Sigmoid colon (tissue), 7 donors: Measurements from ENCODE around the gene NPL. TPM values are rescaled to one million over a fixed set of nuclear protein-coding genes. Genes with fewer than 3 reads are reported as not detected.

Source experiments
- DNase-seq: peaks from one replicate; pipeline ENCODE4 v3.0.0-alpha.2; 2019
- H3K27ac ChIP-seq, 4 donors: fragments of 200-600 bp; sonication (generic); one replicate each; pipeline ENCODE4 v1.5.1; 2016 to 2019; ENCODE audit warnings: mild to moderate bottlenecking in 1 of 4
- H3K27me3 ChIP-seq, 3 donors: fragments of 200-600 bp; sonication (generic); one replicate each; pipeline ENCODE4 v1.5.1; 2019; ENCODE audit warnings: mild to moderate bottlenecking in 1 of 3
- H3K36me3 ChIP-seq, 4 donors: fragments of 200-600 bp; sonication (generic); one replicate each; pipeline ENCODE4 v1.5.1; 2016 to 2019
- H3K4me1 ChIP-seq, 4 donors: fragments of 200-600 bp; sonication (generic); one replicate each; pipeline ENCODE4 v1.5.1; 2017 to 2019
- H3K4me3 ChIP-seq, 4 donors: fragments of 200-600 bp; sonication (generic); one replicate each; pipeline ENCODE4 v1.5.1; 2017 to 2019; ENCODE audit warnings: mild to moderate bottlenecking in 2 of 4, moderate library complexity in 1 of 4
- H3K9me3 ChIP-seq, 4 donors: fragments of 200-600 bp in 3 of 4; sonication (generic) in 3 of 4; one replicate each; pipeline versions ENCODE4 v1.5.1 to v1.6.1; 2013 to 2019
- CTCF ChIP-seq, 4 experiments: fragments of 450-650 bp in 3 of 4; fragments of 200-600 bp in 1 of 4; IDR thresholded peaks; one replicate each; pipeline ENCODE4 v1.5.1; 2016 to 2019; ENCODE audit warnings: antibody characterized with exemption in 4 of 4, mild to moderate bottlenecking in 3 of 4, moderate library complexity in 2 of 4
- EP300 ChIP-seq, 4 donors: sonication (generic); formaldehyde crosslinking; IDR thresholded peaks; one replicate each; pipeline ENCODE4 v1.6.1; 2017; ENCODE audit warnings: antibody characterized with exemption in 4 of 4
- POLR2A ChIP-seq, 2 donors: fragments of 450-650 bp; IDR thresholded peaks; one replicate each; pipeline ENCODE4 v1.6.1; 2016; ENCODE audit warnings: antibody characterized with exemption in 2 of 2, mild to moderate bottlenecking in 2 of 2, moderate library complexity in 2 of 2
- POLR2AphosphoS5 ChIP-seq, 4 donors: sonication (generic); formaldehyde crosslinking; IDR thresholded peaks; one replicate each; pipeline ENCODE4 v1.6.1; 2017; ENCODE audit warnings: antibody characterized with exemption in 4 of 4
- WGBS, 2 donors: extraction: QIAGEN DNeasy Blood & Tissue Kit; methylation state at CpG; one replicate each; pipeline ENCODE4 v1.1.7; 2013; 5-methylcytosine and 5-hydroxymethylcytosine counted together
- intact Hi-C: fragments of 100-400 bp; cut with DNase I; formaldehyde crosslinking; loops from one replicate; pipeline ENCODE4 v1.15.1; 2023
- polyA plus RNA-seq, 3 donors: library from polyadenylated mRNA; stranded (reverse); fragments of 200-250 nt; gene quantifications; one replicate each; pipeline ENCODE4 v1.2.3, GENCODE V29; 2013
- total RNA-seq, 4 donors: library from RNA; depleted of rRNA; stranded (reverse); fragments of >200 nt; gene quantifications; one replicate each; pipeline ENCODE4 v1.1.0, GENCODE V29; 2016
- donor health status: healthy with polysubstance abuse.
- donor health status: Bipolar disorder and iron deficiency.
- donor health status: healthy.

NPL gene, protein sequence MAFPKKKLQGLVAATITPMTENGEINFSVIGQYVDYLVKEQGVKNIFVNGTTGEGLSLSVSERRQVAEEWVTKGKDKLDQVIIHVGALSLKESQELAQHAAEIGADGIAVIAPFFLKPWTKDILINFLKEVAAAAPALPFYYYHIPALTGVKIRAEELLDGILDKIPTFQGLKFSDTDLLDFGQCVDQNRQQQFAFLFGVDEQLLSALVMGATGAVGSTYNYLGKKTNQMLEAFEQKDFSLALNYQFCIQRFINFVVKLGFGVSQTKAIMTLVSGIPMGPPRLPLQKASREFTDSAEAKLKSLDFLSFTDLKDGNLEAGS
- 10 to 100 TPM in 2 of 4 donors, 1 to 10 TPM in 2; 7.2 to 13.0 (median 11.1) TPM for total RNA-seq
- 10 to 100 TPM in 2 of 3 donors, 1 to 10 TPM in 1; 9.2 to 19.9 (median 12.6) TPM for polyA plus RNA-seq

DNA sequence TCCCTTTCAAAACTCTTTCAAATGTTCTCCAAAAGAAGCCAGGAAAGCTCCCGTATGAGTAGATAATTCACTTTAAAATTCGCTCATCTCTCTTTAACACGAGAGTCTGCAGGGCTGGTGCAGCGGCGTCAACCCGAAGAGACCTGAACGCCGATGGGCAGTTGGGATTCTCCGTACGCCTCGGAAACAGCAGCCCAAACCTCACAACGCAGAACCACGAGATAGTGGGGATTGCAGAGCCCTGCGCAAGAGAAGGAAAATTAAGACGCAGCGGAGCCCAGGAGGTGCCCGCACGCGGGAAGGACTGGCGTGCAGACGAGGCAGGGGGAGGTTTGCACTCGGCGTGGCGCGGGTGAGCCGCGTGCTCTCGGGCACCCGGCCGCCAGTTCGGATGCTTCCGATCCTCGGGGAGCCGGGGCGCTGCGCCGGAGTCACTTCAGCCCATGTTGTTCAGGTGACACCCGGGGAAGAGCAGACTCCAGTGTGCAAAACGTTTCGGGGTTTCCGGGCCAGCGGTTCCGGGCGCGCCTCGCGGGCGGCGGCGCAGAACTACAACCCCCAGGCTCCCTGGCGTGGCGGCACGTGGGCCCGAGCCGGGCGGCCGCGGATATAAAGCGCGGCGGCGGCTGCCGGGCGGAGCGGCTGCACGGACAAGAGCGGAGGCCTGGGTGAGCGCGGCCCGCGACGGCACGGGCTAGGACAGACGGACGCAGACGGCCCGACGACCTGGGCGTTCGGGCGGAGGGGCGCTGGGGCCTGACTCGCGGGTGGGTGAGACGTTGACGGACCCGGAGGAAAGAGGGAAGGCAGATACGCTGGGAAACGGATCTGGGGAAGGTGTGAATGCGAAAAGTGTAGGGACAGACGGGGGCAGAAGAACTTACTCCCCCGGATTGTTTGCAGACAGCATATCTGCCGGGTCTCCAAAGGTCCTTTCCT is at the start of gene NPL:
TSS of gene NPL (plus strand) at position 636 of the 939 bp plus-strand sequence. CDS start 4,599 bp downstream, outside the sequence.
- 0 to 1% methylated on average over 93 of the region's 93 CpGs for WGBS, 2 donors
- Histone ChIP-seq H3K36me3 (no peaks in the 10 kb centered on the region), H3K27me3 (no peaks in the 10 kb centered on the region), H3K4me1 (peaks cover 0 to 14% (median 7%) of the 10 kb centered on the region in 4 donors), H3K27ac (peak within 1 kb of the TSS; percentile 74 to 85 (median 82)), H3K4me3 (peak within 1 kb of the TSS; percentile 56 to 70 (median 64)), H3K9me3 (no peaks in the 10 kb centered on the region)
- DNase-seq, result peak; percentile 90
- intact Hi-C loops, result loop anchor here (5.0 to 10.0 kb wide), 2 partner anchors 342 to 395 kb away; partner anchors contain the start of gene GLUL
- TF ChIP-seq POLR2AphosphoS5 (IDR thresholded peaks at IDR 0.05) (peak; percentile 74 to 93 (median 88)), POLR2A (IDR thresholded peaks at IDR 0.05) (peak; percentile 16 to 25), CTCF (IDR thresholded peaks at IDR 0.05) (no peak)

DNA sequence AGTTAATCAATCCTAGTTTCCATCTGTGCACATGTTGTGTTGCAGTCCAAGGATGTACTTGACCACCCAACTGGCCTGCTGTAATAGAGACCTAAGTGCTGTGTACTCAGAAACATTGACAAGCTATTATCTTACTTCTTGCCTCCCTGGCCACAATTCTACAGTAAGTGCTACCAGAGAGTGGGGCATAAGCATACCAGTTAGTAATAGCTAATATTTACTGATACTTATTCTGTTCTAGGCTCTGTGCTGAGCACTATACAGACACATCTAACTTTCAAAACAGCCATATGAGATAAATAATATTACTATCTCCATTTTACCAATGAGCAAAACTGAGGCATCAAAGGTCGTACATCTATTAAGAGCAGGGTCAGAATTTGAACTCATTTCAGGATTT is 49.5 kb upstream of the NPL start:
- WGBS, 2 donors, result 95 to 96% methylated on average over 1 of the region's 1 CpG
- no peaks in the 10 kb centered on the region for H3K4me1 ChIP-seq
- no peak for DNase-seq
- H3K27ac ChIP-seq, result no peak overlapping the region
- H3K9me3 ChIP-seq, result no peaks in the 10 kb centered on the region
- H3K27me3 ChIP-seq, result no peaks in the 10 kb centered on the region
- no peak for TF ChIP-seq CTCF (IDR thresholded peaks at IDR 0.05)
- intact Hi-C loops, result no loop called here
- no peaks in the 10 kb centered on the region for H3K36me3 ChIP-seq
- H3K4me3 ChIP-seq, result no peak overlapping the region

DNA sequence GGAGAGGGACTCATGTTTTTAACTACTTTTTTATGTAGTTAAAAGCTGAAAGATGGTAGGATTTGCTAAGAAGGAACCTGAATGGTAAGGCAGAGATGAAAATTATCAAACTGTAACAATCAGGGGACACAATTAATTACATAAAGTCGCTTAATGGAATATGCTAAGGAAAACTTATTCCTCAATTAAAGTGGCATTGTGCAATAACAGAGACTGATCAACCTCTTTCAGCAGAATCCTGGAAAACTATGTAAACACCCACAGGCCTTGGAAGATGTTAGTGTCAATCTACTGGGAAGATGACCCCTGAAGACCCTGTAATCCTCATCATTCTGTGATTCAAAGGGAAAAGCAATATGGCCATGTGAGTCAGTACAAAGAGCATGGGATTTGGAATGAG is 46.8 kb upstream of the NPL start:
- no peaks in the 10 kb centered on the region for H3K27me3 ChIP-seq
- intact Hi-C loops, result no loop called here
- no peaks in the 10 kb centered on the region for H3K4me1 ChIP-seq
- WGBS, 2 donors, result 91 to 93% methylated on average over 1 of the region's 1 CpG
- no peak overlapping the region for H3K4me3 ChIP-seq
- no peaks in the 10 kb centered on the region for H3K36me3 ChIP-seq
- no peaks in the 10 kb centered on the region for H3K9me3 ChIP-seq
- TF ChIP-seq CTCF (IDR thresholded peaks at IDR 0.05) (no peak), POLR2AphosphoS5 (IDR thresholded peaks at IDR 0.05) (no peak), POLR2A (IDR thresholded peaks at IDR 0.05) (no peak), EP300 (IDR thresholded peaks at IDR 0.05) (no peak)
- no peak for DNase-seq
- H3K27ac ChIP-seq, result no peak overlapping the region

DNA sequence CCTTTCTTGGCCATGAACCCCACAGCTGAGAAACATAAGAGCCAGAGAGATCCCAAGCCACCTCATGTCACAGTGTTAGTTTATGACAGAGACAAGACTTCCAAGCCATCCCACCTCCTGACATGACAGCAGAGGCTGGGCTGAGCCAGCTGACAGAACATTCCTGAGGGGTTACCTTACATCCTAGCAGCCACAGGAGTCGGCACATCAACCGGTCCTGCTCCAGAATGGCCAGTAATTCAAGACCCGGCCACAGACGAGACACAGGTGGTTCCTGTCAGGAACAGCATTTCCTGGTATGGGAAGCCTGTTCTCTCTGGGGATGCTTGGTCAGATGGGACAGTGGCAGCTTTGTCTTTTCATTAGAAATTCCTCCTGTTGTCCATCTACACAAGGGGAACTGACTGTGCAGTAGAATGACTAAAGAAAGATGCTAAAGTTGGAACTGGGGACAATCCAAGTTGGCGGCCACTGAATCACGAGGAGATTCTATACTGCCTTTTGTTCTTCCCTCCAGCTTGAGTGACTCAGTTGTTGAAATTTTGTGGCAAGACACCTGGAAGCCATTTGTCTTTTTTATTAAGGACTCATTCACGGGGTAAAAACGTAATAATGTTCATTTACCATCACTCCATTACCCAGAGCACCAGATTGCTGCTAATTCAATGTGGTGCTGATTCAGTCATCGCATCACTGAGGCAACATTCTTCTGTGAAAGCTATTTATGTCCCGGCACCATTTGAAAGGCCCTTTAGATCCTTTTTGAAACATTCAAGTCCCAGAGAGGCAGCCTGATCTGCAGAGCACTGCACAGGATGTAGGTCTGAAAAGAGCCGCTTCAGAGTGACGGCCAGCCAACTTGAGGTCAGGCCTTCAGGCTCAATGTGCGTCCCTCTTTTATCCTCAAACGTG is 37.2 kb upstream of the NPL start:
- peaks cover 0 to 7% (median 0%) of the 10 kb centered on the region in 4 donors for H3K4me1 ChIP-seq
- WGBS, 2 donors, result 65 to 76% methylated on average over 14 of the region's 14 CpGs
- H3K4me3 ChIP-seq, result no peak overlapping the region
- peak overlapping the region in 2 of 4 donors; percentile 15 to 51 for H3K27ac ChIP-seq
- no peak for TF ChIP-seq CTCF (IDR thresholded peaks at IDR 0.05)
- TF ChIP-seq POLR2AphosphoS5 (IDR thresholded peaks at IDR 0.05), result peak; percentile 31 to 66 (median 46)
- TF ChIP-seq POLR2A (IDR thresholded peaks at IDR 0.05), result no peak
- no peak for TF ChIP-seq EP300 (IDR thresholded peaks at IDR 0.05)
- peak; percentile 79 for DNase-seq
- H3K36me3 ChIP-seq, result no peaks in the 10 kb centered on the region
- no peaks in the 10 kb centered on the region for H3K27me3 ChIP-seq
- intact Hi-C loops, result no loop called here
- H3K9me3 ChIP-seq, result no peaks in the 10 kb centered on the region
